HEK293T (cell line): ENCODE data around the gene TBC1D17.

Experiments used
- ARNT ChIP-seq: fragments of 450-650 bp; IDR thresholded peaks from 2 replicates; pipeline ENCODE4 v1.6.1; 2017; ENCODE audit warnings: mild to moderate bottlenecking
- BHLHE40 ChIP-seq: fragments of 450-650 bp; IDR thresholded peaks from 2 replicates; pipeline ENCODE4 v1.6.1; 2016; ENCODE audit warnings: mild to moderate bottlenecking, moderate library complexity, borderline replicate concordance
- FOXK2 ChIP-seq: fragments of 450-650 bp; IDR thresholded peaks from 2 replicates; pipeline ENCODE4 v1.6.1; 2016; ENCODE audit warnings: mild to moderate bottlenecking
- FOXM1 ChIP-seq: fragments of 450-650 bp; IDR thresholded peaks from 2 replicates; pipeline ENCODE4 v1.6.1; 2017; ENCODE audit warnings: mild to moderate bottlenecking, borderline replicate concordance
- SP1 ChIP-seq: fragments of 450-650 bp; IDR thresholded peaks from 2 replicates; pipeline ENCODE4 v1.6.1; 2017
- SUZ12 ChIP-seq: fragments of 450-650 bp; IDR thresholded peaks from 2 replicates; pipeline ENCODE4 v1.6.1; 2016; ENCODE audit warnings: mild to moderate bottlenecking
- TARDBP ChIP-seq: fragments of 450-650 bp; IDR thresholded peaks from 2 replicates; pipeline ENCODE4 v1.6.1; 2016

DNA sequence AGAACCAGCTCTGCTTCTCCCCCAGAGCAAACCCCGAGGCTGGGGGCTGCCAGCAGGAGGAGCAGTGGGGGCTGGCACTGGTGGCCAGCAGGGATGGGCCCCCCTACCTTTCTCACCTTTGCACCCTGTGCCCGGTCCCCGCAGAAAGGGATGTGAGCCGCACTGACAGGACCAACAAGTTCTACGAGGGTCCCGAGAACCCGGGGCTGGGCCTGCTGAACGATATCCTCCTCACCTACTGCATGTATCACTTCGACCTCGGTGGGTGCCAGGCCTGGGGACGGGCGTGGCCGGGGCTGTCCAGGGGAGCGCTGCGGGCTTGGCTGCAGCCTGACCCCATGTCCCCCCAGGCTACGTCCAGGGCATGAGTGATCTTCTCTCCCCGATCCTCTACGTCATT is 6.6 kb downstream of the TBC1D17 start:
- no peak for TF ChIP-seq SUZ12
- no peak for TF ChIP-seq TARDBP
- no peak for TF ChIP-seq SP1
- TF ChIP-seq FOXM1: no peak
- TF ChIP-seq ARNT: no peak
- TF ChIP-seq FOXK2: no peak
- no peak for TF ChIP-seq BHLHE40
